ENCODE data around the gene MFN2.

Gene MFN2

DNA sequence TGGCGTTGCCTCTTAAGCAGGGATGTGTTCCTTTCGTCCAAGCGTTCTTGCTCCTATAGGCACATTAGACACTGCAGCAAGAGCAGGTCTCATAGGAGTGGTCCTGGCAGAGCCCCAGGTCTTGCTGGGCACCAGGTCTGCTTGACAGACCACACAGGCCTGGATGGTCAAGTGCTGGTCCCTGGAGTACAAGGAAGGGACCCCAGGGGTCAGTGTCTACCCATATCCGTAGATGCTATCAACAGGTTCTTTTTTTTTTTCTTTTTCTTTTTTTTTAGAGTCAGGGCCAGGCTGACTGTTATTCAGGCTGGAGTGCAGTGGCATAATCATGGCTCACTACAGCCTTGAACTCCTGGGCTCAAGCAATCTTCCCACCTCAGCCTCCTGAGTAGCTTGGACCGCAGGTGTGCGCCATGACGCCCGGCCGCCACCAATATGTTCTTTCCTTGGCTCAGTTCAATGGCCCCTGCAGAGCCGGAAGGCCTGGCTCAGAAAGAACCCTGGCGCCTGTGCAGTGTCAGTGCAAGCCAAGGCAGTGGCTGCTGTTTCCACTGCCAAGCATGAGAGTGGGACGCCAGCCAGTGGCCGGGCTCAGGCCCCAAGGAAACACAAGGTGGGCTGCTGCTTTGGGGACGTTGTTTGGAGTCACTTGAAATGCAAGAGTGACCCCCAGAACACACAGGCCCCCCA is 72.9 kb downstream of the MFN2 start:
- DNase-seq: no peak

DNA sequence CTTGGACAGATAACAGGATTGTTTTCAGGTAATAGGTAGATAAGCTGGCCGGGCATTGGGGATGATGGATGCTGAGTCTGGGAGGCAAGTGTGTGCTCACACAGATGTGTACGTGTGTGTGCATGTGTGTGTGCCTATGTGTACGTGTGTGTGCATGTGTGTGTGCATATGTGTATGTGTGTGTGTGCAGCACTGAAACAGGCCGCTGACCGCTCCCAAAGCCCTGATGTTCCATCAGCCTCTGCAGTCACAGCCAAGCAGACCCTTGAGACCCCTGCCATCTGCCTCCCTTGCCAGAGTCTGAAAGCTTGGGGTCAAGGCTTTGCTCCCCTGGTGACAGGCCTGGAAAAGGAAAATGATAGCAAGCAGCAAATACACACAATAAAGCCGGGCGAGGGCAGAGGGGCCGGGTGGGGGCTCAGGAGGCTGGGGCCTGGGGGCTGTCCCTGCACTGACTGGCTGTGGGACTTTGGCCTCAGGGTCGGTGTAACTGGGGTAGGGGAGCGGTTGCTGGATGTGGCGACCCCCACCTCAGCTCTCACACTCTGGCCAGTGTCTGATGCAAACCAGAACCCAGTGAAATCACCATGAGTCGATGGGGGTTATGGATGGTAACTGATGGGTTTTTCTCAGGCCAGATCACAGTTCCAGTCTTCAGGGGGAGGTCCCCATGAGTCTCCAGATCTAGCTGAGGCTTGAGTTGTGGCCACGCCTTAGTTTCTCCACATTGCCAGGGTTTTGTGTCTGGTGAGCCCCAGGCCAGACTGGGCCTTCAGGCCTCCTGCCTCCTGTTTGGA is 73.7 kb downstream of the MFN2 start:
- no peak for DNase-seq

DNA sequence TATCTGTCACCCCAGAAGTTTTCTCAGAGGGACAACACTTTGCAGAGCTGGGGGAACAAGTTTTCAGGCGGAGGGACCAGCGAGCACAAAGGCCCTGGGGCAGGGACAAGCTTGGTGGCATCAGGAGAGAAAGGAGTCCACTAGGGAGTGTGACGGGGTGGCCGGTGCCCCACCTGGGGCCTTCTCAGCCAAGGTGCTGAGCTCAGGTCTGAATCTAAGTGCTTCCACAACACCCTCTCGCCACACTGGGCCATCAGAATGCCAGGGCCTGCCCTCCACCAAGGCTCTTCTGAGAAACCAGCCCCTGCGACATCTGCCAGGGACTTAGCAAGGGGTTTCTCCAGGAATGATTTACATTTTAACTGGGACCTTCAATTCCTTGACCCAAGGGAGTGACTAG is 75.0 kb downstream of the MFN2 start:
- DNase-seq: no peak

DNA sequence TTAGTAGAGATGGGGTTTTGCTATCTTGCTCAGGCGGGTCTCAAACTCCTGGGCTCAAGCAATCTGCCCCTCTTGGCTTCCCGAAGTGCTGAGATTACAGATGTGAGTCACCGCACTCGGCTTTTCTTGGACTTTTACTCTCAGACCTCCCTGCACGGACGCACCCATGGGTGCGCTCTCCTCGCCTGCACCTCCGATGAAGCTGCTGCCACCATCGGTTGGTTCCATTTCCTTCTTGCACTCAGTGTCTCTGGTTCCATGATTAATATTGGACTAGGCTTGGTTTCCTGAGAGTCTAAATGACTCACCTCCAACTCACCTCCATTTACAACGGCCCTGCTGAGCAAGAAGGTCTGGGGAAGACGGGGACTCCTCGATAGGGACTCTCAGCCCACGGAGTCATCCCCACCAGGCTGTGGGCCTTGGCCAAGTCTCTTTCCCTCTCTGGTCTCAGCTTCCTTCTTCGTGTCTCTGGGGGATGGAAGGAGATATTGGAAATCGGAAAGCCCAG is 76.1 kb downstream of the MFN2 start:
- no peak for DNase-seq

DNA sequence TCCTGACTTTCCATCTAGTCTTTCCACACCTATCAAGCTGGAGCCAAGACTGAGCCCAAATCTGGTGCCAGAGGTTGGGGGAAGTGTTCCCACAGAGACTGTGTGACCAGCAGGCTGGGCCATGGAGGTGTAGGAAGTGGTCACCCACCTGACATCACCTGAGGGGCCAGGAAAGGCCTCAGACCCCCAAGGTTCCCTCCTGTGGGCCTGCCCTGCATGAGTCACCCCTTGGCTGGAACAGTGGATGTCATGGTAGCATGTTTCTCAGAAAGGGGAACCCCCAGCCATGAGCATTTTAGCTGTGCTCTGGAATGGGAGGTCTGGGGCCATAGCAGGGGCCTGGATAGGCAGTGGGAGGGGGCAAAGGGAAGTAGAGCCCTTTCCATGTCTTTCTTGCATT is 77.1 kb downstream of the MFN2 start:
- DNase-seq: no peak

- no peak for DNase-seq
Observed at GRCh38 chr1:12057940-12058687, 77.9 kb downstream of the MFN2 start.

GRCh38 chr1:12059226-12059625 is 79.0 kb downstream of the MFN2 start:
- no peak for DNase-seq

DNA sequence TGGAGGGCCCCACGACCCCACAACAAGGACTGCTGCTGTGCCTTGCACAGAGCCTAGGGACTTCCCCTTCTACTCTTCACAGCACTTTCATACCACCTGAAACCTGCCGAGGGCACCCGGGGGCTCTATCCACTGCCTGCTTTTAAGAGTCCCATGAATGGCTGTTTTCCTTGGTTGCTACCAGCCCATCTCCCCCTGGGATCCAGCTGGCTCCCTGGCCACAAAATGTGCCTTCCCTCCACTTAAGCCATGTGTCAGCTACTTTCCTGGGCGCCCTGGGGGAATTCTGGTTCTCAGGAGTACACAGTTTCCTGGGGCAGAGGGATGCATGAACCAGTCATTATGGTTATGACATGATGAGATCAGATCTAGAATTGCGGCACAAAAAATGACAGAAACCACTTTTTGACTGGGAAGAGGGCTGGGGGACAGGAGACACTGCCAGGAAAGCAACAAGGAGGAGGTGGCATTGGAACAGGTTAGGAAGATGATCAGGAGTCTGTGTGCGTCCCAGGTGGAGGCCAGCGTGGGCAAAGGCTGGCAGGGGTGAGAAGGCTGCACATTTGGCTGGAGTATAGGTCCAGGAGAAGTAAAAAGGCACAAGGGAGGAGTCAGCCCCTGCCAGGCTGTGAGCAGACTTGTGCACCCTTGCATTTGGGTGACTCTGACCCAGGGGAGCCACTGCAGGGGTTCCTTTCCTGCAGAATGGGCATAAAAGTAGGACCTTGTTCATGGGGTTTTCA is 79.6 kb downstream of the MFN2 start:
- no peak for DNase-seq

- DNase-seq: no peak
Observed at GRCh38 chr1:12060500-12060899, 80.3 kb downstream of the MFN2 start.

Data from DMS 273 treated with DMSO at 0.1 percent for 48 hours (cell line).